Hepatocyte (in vitro differentiated cells): Measurements from ENCODE around the gene TRIP12. TPM values are rescaled to one million over a fixed set of nuclear protein-coding genes. Genes with fewer than 3 reads are reported as not detected.

Experiments used
- DNase-seq: peaks from one replicate; pipeline ENCODE4 v3.0.0-alpha.2; 2016; ENCODE audit warnings: low spot score
- H2AFZ ChIP-seq: fragments of 200-600 bp; sonication (generic); 2 replicates; pipeline ENCODE4 v1.6.0; 2016; ENCODE audit warnings: antibody characterized with exemption, mild to moderate bottlenecking
- H3K27ac ChIP-seq: fragments of 200-600 bp; sonication (generic); 2 replicates; pipeline ENCODE4 v1.5.1; 2016; ENCODE audit warnings: mild to moderate bottlenecking
- H3K27me3 ChIP-seq: fragments of 200-600 bp; sonication (generic); 2 replicates; pipeline ENCODE4 v1.6.1; 2016
- H3K36me3 ChIP-seq: fragments of 200-600 bp; sonication (generic); replicated peaks from 2 replicates; pipeline ENCODE4 v1.5.1; 2016; ENCODE audit warnings: low read depth; ENCODE audit not compliant: insufficient read depth
- H3K4me1 ChIP-seq: fragments of 200-600 bp; sonication (generic); 2 replicates; pipeline ENCODE4 v1.5.1; 2016; ENCODE audit warnings: mild to moderate bottlenecking, moderate library complexity; ENCODE audit not compliant: insufficient read depth
- H3K4me2 ChIP-seq: fragments of 200-600 bp; sonication (generic); 2 replicates; pipeline ENCODE4 v1.6.0; 2016
- H3K4me3 ChIP-seq: fragments of 200-600 bp; sonication (generic); 2 replicates; pipeline ENCODE4 v1.5.1; 2016; ENCODE audit warnings: mild to moderate bottlenecking
- H3K79me2 ChIP-seq: fragments of 200-600 bp; sonication (generic); 2 replicates; pipeline ENCODE4 v1.6.0; 2017; ENCODE audit warnings: mild to moderate bottlenecking
- H3K9me2 ChIP-seq: fragments of 200-600 bp; sonication (generic); replicated peaks from 2 replicates; pipeline ENCODE4 v1.6.0; 2017; ENCODE audit warnings: mild to moderate bottlenecking; ENCODE audit not compliant: insufficient read depth
- H3K9me3 ChIP-seq: fragments of 200-600 bp; sonication (generic); 2 replicates; pipeline ENCODE4 v1.5.1; 2016; ENCODE audit warnings: low read depth, mild to moderate bottlenecking
- H4K20me1 ChIP-seq: fragments of 200-600 bp; sonication (generic); 2 replicates; pipeline ENCODE4 v1.6.0; 2016; ENCODE audit warnings: mild to moderate bottlenecking; ENCODE audit not compliant: insufficient read depth, poor library complexity, severe bottlenecking
- CTCF ChIP-seq: fragments of 200-600 bp; sonication (generic); IDR thresholded peaks from 2 replicates; pipeline ENCODE4 v1.5.1; 2016; ENCODE audit warnings: antibody characterized with exemption, mild to moderate bottlenecking; ENCODE audit not compliant: poor library complexity
- EZH2 ChIP-seq: fragments of 200-600 bp; sonication (generic); IDR thresholded peaks from 2 replicates; pipeline ENCODE4 v1.6.1; 2016; ENCODE audit warnings: antibody characterized with exemption, mild to moderate bottlenecking, borderline replicate concordance
- EZH2phosphoT487 ChIP-seq: fragments of 200-600 bp; sonication (generic); IDR thresholded peaks from one replicate; pipeline ENCODE4 v1.6.1; 2018; ENCODE audit warnings: antibody characterized with exemption, mild to moderate bottlenecking, low read depth, moderate library complexity; ENCODE audit not compliant: unreplicated experiment, severe bottlenecking
- WGBS: methylation state at CpG from one replicate; pipeline ENCODE4 v1.1.6; 2016; ENCODE audit warnings: low lambda C conversion rate; ENCODE audit errors: missing lambda C conversion rate; 5-methylcytosine and 5-hydroxymethylcytosine counted together
- polyA plus RNA-seq: library from polyadenylated mRNA; unstranded; fragments of >200 nt; fragmentation: Nextera tagmentation; extraction: Ambion mirVana; gene quantifications from 2 replicates; pipeline ENCODE4 v1.2.1, GENCODE V29; 2016
- total RNA-seq: library from RNA; depleted of rRNA; stranded (reverse); fragments of >200 nt; gene quantifications from 2 replicates; pipeline ENCODE4 v1.2.3, GENCODE V29; 2014

The TRIP12 gene
- total and polyA plus RNA-seq, 2 experiments from 2014 or later, result 40.7 to 136 TPM

GRCh38 chr2:229815342-229815741 is 106.5 kb downstream of the TRIP12 start:
- H3K9me3 ChIP-seq, result no peaks in the 10 kb centered on the region
- no peaks in the 10 kb centered on the region for H3K4me1 ChIP-seq
- H4K20me1 ChIP-seq, result no peaks in the 10 kb centered on the region
- H3K4me2 ChIP-seq, result no peak overlapping the region
- H3K27me3 ChIP-seq, result no peaks in the 10 kb centered on the region
- no peaks in the 10 kb centered on the region for H3K9me2 ChIP-seq
- H3K27ac ChIP-seq, result no peak overlapping the region
- no peak for DNase-seq
- TF ChIP-seq EZH2, result no peak
- no peaks in the 10 kb centered on the region for H3K36me3 ChIP-seq
- no peak overlapping the region for H3K4me3 ChIP-seq
- H3K79me2 ChIP-seq, result no peaks in the 10 kb centered on the region
- WGBS, result 68% methylated on average over 4 of the region's 4 CpGs
- H2AFZ ChIP-seq, result no peak overlapping the region

DNA sequence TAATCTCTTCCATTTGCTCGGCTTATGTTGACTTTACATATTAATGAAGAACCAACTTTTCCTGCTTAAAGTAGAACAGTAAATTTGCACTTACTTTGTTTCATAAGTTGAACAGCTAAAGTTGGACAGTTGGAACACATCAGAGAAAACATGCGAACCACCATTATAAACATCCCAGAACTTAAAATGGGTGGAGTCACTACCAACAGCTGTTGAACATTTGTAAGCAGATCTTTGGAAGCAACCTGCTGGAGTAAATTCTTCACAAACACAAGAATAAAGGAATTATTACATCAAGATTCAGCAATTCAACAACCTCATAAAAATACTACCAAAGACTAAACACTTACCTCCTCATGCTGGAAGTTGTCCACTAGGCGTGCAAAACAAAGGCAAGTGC is 111.0 kb downstream of the TRIP12 start:
- 77% methylated on average over 3 of the region's 3 CpGs for WGBS

DNA sequence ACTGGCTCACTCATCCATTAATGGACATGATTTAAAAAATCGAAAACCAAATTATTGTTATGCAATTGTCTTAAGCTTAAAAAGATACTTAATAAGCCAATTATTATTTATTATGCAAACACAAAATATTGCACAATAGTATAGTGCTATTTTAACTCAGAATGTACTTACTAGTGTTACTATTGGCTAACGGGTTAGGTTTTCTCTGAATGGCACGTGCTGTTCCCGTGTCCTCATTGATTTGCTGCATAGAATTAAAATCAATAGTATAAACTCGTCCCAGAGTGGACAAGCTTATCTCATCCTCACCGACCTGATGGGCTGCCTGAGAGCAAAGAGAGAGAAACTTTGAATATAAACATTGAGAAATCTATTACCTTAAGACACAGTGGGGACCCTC is 116.2 kb downstream of the TRIP12 start:
- Histone ChIP-seq H3K27me3 (no peaks in the 10 kb centered on the region), H4K20me1 (no peaks in the 10 kb centered on the region), H3K79me2 (no peaks in the 10 kb centered on the region), H3K4me2 (no peak overlapping the region), H3K36me3 (no peaks in the 10 kb centered on the region), H3K27ac (no peak overlapping the region), H3K4me1 (no peaks in the 10 kb centered on the region), H3K4me3 (no peak overlapping the region), H2AFZ (no peak overlapping the region), H3K9me2 (no peaks in the 10 kb centered on the region), H3K9me3 (no peaks in the 10 kb centered on the region)
- 82% methylated on average over 6 of the region's 6 CpGs for WGBS
- no peak for TF ChIP-seq CTCF
- TF ChIP-seq EZH2phosphoT487, result no peak
- TF ChIP-seq EZH2, result no peak
- DNase-seq, result no peak

More for the DNA sequence above, 111.0 kb downstream of the TRIP12 start:
- Histone ChIP-seq H3K4me2 (no peak overlapping the region), H3K4me1 (no peaks in the 10 kb centered on the region), H2AFZ (no peak overlapping the region), H3K27ac (no peak overlapping the region), H3K36me3 (no peaks in the 10 kb centered on the region), H4K20me1 (no peaks in the 10 kb centered on the region), H3K79me2 (no peaks in the 10 kb centered on the region), H3K9me2 (no peaks in the 10 kb centered on the region), H3K27me3 (no peaks in the 10 kb centered on the region), H3K9me3 (no peaks in the 10 kb centered on the region), H3K4me3 (no peak overlapping the region)
- DNase-seq, result no peak
- no peak for TF ChIP-seq EZH2
- TF ChIP-seq EZH2phosphoT487, result no peak
- TF ChIP-seq CTCF, result no peak

DNA sequence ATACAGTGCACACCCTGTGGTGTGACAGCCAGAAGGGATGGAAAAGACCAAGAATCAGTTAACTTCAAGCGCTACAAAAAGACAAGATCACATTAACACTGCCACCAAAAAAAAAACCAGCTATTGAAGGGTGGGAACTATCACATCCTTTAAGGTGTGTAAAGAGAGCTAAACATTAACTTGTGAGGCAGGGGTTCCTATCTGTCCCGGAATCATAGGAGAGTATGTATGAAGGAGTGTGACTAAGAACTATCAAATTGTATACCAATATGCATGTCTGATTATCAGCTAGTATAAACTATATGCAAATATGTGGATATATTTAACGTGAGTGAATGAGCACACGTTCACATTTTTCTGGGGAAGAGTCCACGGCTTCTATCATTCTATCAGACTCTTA is 119.0 kb downstream of the TRIP12 start:
- no peak for TF ChIP-seq EZH2
- Histone ChIP-seq H3K27me3 (no peaks in the 10 kb centered on the region), H3K79me2 (no peaks in the 10 kb centered on the region), H3K4me2 (no peak overlapping the region), H4K20me1 (no peaks in the 10 kb centered on the region), H3K36me3 (no peaks in the 10 kb centered on the region), H2AFZ (no peak overlapping the region), H3K4me1 (no peaks in the 10 kb centered on the region), H3K4me3 (no peak overlapping the region), H3K9me3 (no peaks in the 10 kb centered on the region), H3K27ac (no peak overlapping the region), H3K9me2 (no peaks in the 10 kb centered on the region)
- WGBS, result 64% methylated on average over 5 of the region's 5 CpGs
- DNase-seq, result no peak
